ENCODE measurements around the gene MAP3K9. TPM values are rescaled to one million over a fixed set of nuclear protein-coding genes. Genes with fewer than 3 reads are reported as not detected.

Gene MAP3K9
- total RNA-seq, 1 donor from 2014 or later: 0.96 TPM

DNA sequence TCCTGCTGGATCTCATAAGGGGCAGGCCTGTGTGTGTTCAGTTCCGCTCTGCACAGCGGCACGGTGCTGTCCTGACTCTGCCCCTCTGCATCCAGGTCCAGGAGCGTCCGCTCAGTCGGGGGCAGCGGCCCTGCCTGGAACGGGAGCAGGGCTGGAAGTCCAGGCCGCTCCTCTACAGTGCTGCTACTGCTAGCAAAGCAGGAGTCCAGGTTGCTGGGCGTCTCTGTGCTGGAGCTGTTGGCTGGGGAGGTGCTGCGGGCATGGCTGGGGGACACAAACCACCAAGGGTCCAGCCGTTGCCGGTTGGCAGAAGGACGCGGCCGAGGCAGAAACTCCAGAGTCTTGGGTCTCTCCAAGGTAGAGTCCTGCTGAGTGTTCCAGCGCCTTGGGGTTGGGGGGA, 78.9 kb downstream of the MAP3K9 start:
- H3K4me3 ChIP-seq: no peak overlapping the region
- no peaks in the 10 kb centered on the region for H3K9me3 ChIP-seq
- H3K36me3 ChIP-seq: no peaks in the 10 kb centered on the region
- TF ChIP-seq, protein P1, sequence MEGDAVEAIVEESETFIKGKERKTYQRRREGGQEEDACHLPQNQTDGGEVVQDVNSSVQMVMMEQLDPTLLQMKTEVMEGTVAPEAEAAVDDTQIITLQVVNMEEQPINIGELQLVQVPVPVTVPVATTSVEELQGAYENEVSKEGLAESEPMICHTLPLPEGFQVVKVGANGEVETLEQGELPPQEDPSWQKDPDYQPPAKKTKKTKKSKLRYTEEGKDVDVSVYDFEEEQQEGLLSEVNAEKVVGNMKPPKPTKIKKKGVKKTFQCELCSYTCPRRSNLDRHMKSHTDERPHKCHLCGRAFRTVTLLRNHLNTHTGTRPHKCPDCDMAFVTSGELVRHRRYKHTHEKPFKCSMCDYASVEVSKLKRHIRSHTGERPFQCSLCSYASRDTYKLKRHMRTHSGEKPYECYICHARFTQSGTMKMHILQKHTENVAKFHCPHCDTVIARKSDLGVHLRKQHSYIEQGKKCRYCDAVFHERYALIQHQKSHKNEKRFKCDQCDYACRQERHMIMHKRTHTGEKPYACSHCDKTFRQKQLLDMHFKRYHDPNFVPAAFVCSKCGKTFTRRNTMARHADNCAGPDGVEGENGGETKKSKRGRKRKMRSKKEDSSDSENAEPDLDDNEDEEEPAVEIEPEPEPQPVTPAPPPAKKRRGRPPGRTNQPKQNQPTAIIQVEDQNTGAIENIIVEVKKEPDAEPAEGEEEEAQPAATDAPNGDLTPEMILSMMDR (IDR thresholded peaks at IDR 0.05): no peak
- intact Hi-C loops (cut with DNase I): no loop called here
- DNase-seq (ENCODE audit: low spot score in 2 of 2): no peak
- no peaks in the 10 kb centered on the region for H3K4me1 ChIP-seq
- H3K27ac ChIP-seq: no peak overlapping the region
- no peaks in the 10 kb centered on the region for H3K27me3 ChIP-seq

DNA sequence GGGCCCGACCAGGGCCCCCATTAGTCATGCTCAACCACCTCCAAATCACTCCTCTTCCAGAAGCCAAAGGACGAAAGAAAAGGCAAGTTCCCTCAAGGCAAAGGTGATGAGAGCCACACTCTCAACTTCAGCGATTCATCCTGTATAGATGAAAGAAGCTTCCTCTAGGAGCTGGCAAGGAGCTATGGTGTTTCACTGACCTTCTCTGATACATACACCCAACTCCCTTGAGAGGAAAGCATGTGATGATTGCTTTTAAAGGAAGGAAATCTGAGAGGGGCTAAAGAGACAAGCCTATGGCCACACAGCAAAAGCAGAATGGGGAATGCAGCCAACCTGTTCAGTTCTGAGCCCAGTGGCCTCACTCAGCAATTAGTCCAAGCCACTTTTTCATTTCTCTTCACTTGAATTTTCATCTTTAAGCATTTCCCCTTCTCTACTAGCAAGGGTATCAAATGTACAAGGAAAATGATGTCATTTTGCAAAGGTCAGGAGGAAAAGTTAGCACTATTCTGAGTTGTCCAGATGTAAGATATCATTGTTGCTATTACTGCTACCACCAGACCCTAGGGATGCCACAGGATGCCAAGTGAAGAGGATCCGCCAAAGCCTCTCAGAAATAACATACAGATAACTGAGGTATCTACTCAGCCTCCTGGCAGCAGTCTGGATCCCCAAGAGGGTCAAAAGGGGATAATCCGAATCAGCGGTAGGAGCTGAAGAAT, 82.5 kb downstream of the MAP3K9 start:
- no peaks in the 10 kb centered on the region for H3K27me3 ChIP-seq
- intact Hi-C loops (cut with DNase I): no loop called here
- H3K27ac ChIP-seq: no peak overlapping the region
- TF ChIP-seq, protein P1 (IDR thresholded peaks at IDR 0.05): no peak
- H3K9me3 ChIP-seq: no peaks in the 10 kb centered on the region
- no peaks in the 10 kb centered on the region for H3K4me1 ChIP-seq
- H3K36me3 ChIP-seq: no peaks in the 10 kb centered on the region
- no peak for DNase-seq (ENCODE audit: low spot score in 2 of 2)
- no peak overlapping the region for H3K4me3 ChIP-seq

DNA sequence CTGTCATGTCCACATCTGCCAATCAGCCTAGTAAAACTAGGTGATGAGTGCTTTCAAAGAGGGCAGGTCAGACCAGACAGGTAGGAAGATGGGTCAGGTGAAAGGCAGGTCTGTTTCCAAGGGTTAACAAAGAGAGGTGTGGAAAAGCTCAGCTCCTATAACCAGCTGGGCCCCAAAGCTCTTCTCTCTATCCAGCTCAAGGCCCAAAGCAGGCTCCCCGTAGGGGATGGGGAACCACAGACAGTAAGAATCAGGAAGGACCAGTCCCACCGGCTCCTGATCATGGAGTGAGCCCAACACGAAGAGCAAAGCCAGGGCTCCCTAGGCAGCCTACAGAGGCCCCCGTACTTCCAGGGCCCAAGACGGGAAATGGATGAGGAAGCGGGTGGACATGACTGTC, 84.4 kb downstream of the MAP3K9 start:
- no peak overlapping the region for H3K4me3 ChIP-seq
- intact Hi-C loops (cut with DNase I): no loop called here
- no peak overlapping the region for H3K27ac ChIP-seq
- TF ChIP-seq, protein P1 (IDR thresholded peaks at IDR 0.05): no peak
- H3K27me3 ChIP-seq: no peaks in the 10 kb centered on the region
- H3K4me1 ChIP-seq: no peaks in the 10 kb centered on the region
- H3K36me3 ChIP-seq: no peaks in the 10 kb centered on the region
- H3K9me3 ChIP-seq: no peaks in the 10 kb centered on the region
- DNase-seq (ENCODE audit: low spot score in 2 of 2): no peak

DNA sequence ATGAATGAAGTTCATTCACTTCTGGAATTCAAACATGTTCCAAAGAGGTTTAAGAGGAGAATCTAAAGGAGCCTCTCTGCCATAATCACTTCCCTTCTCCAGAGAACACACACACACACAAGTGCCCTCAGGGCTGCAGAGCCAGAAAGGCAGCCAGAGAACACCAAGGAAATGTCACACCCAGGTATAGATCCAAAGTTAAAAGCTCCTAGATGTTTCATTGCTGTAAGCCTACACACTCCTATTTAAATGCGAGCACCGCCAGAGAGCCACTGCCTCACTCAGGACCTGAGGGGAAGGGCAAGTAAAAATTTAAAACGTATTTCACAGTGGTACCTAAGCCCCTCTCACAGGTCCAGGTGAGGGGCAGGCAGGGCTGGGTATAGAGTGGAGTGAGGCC, 85.2 kb downstream of the MAP3K9 start:
- Histone ChIP-seq H3K4me3 (no peak overlapping the region), H3K27ac (no peak overlapping the region), H3K27me3 (no peaks in the 10 kb centered on the region), H3K36me3 (no peaks in the 10 kb centered on the region), H3K4me1 (no peaks in the 10 kb centered on the region), H3K9me3 (no peaks in the 10 kb centered on the region)
- TF ChIP-seq, protein P1 (IDR thresholded peaks at IDR 0.05): no peak
- intact Hi-C loops (cut with DNase I): no loop called here
- no peak for DNase-seq (ENCODE audit: low spot score in 2 of 2)

DNA sequence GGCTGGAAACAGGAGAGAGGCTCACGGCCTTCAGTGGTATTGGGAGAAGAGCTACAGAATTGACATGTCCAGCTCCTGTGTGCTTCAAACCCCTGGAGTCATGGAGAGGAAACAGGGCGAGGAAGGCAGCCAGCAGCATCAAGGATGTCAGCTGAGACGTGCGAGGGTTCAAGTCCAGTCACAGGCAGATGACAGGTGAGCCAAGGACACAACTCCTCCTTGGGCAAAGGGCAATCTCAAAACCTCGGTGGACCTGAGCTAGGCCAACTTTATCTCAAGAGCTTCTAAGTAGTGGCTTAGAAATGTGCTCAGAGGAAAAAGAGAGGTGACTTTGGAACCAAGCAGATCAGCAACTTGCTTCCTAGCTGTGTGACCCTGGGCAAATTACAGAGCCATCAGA, 86.0 kb downstream of the MAP3K9 start:
- DNase-seq (ENCODE audit: low spot score in 2 of 2): no peak
- TF ChIP-seq, protein P1 (IDR thresholded peaks at IDR 0.05): no peak

DNA sequence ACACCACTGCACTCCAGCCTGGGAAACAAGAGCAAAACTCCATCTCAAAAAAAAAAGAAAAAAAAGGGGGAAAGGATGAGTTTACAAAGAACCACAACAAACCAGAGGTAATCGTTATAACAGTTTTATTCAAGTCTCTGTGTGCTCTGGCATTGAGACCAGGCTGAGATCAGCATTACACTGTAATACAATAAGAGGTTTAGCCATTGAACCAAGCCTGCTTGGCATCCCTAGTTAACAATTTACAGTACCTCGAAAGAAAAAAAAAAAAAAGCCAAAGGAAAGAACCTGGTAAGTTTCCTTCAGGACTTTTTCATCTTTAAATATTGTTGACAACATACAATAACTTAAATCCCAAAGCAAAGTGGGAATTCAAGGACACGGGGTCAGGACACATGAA, 86.9 kb downstream of the MAP3K9 start:
- Histone ChIP-seq H3K4me3 (no peak overlapping the region), H3K36me3 (no peaks in the 10 kb centered on the region), H3K27ac (no peak overlapping the region), H3K27me3 (no peaks in the 10 kb centered on the region), H3K9me3 (no peaks in the 10 kb centered on the region), H3K4me1 (no peaks in the 10 kb centered on the region)
- TF ChIP-seq, protein P1 (IDR thresholded peaks at IDR 0.05): no peak
- intact Hi-C loops (cut with DNase I): no loop called here
- DNase-seq (ENCODE audit: low spot score in 2 of 2): no peak

More for the DNA sequence above, 86.0 kb downstream of the MAP3K9 start:
- H3K36me3 ChIP-seq: no peaks in the 10 kb centered on the region
- no peak overlapping the region for H3K27ac ChIP-seq
- no peak overlapping the region for H3K4me3 ChIP-seq
- intact Hi-C loops (cut with DNase I): no loop called here
- no peaks in the 10 kb centered on the region for H3K4me1 ChIP-seq
- no peaks in the 10 kb centered on the region for H3K9me3 ChIP-seq
- no peaks in the 10 kb centered on the region for H3K27me3 ChIP-seq

Measured in ascending aorta (tissue), 2 donors.